GM12878 (cell line): ENCODE data around the gene NFE2L1. TPM values are rescaled to one million over a fixed set of nuclear protein-coding genes. Genes with fewer than 3 reads are reported as not detected.

ENCODE experiments used
- ATAC-seq: fragments of 200-7000 bp; cut with Tn5 transposase; 3 replicates; pipeline ENCODE4 v1.9.1; 2020; ENCODE audit warnings: mild to moderate bottlenecking, moderate library complexity
- BruUV-seq: library from RNA; stranded (reverse); fragments of 400-500 nt; replicated peaks from 2 replicates; lab custom pipeline; 2021; lab: Mats Ljungman, UMichigan
- CTCF ChIA-PET: fragments of 300-600 bp; sonication (Branson Sonifier 250); formaldehyde crosslinking; extraction: SDS; loops from one replicate; lab custom pipeline; 2021; ENCODE audit warnings: inconsistent platforms; lab: Yijun Ruan, JAX
- POLR2A ChIA-PET: fragments of 350-600 bp; formaldehyde crosslinking; extraction: SDS; loops from one replicate; lab custom pipeline; 2021; ENCODE audit warnings: inconsistent platforms; lab: Charles Lee
- RAD21 ChIA-PET: fragments of 300-600 bp; sonication (Branson Sonifier 250); formaldehyde crosslinking; loops from one replicate; lab custom pipeline; 2023; ENCODE audit warnings: antibody characterized with exemption; ENCODE audit not compliant: unreplicated experiment; lab: Charles Lee
- SMC1A ChIA-PET: fragments of 300-600 bp; sonication (Branson Sonifier 250); formaldehyde crosslinking; loops from one replicate; lab custom pipeline; 2023; ENCODE audit not compliant: unreplicated experiment, uncharacterized antibody; lab: Charles Lee
- DNase-seq: peaks from one replicate; pipeline ENCODE4 v3.0.0-alpha.2; 2011; ENCODE audit warnings: low read depth, low spot score
- FAIRE-seq: peaks from 3 replicates; lab custom pipeline; 2011; peaks lifted over from hg19 to GRCh38; lab: Jason Lieb, UNC
- H2AFZ ChIP-seq: 2 replicates; pipeline ENCODE4 v1.6.0; 2011; ENCODE audit warnings: low read depth, low read length, control low read depth; ENCODE audit not compliant: control insufficient read depth
- H3K27ac ChIP-seq: 2 replicates; pipeline ENCODE4 v1.5.1; 2011; ENCODE audit warnings: control low read depth; ENCODE audit not compliant: control insufficient read depth, insufficient read depth
- H3K27me3 ChIP-seq, 2 experiments: replicated peaks in 1 of 2; 2 replicates each; pipeline versions ENCODE4 v1.6.0 to v1.6.1; 2011; ENCODE audit warnings: low read length in 1 of 2; ENCODE audit not compliant: control insufficient read depth in 2 of 2, insufficient read depth in 2 of 2
- H3K36me3 ChIP-seq, 2 experiments: 2 replicates each; pipeline ENCODE4 v1.5.1; 2011; ENCODE audit warnings: low read length in 1 of 2; ENCODE audit not compliant: control insufficient read depth in 2 of 2, insufficient read depth in 2 of 2
- H3K4me1 ChIP-seq: 2 replicates; pipeline ENCODE4 v1.6.1; 2011; ENCODE audit warnings: mild to moderate bottlenecking, low read length, moderate library complexity, mixed read lengths; ENCODE audit not compliant: control insufficient read depth, insufficient read depth
- H3K4me2 ChIP-seq: 2 replicates; pipeline ENCODE4 v1.6.0; 2011; ENCODE audit warnings: control low read depth; ENCODE audit not compliant: control insufficient read depth, insufficient read depth
- H3K4me3 ChIP-seq: fragments of 200-600 bp; sonication (generic); 2 replicates; pipeline ENCODE4 v1.5.1; 2016
- H3K79me2 ChIP-seq: 2 replicates; pipeline ENCODE4 v1.6.0; 2011; ENCODE audit warnings: low read length; ENCODE audit not compliant: control insufficient read depth, insufficient read depth
- H3K9ac ChIP-seq: 2 replicates; pipeline ENCODE4 v1.8.0; 2011; ENCODE audit warnings: low read length, control low read depth, mixed read lengths; ENCODE audit not compliant: control insufficient read depth, insufficient read depth
- H3K9me3 ChIP-seq: replicated peaks from 3 replicates; pipeline ENCODE4 v1.5.1; 2011; ENCODE audit warnings: mild to moderate bottlenecking, low read length; ENCODE audit not compliant: control insufficient read depth, insufficient read depth
- H4K20me1 ChIP-seq: 2 replicates; pipeline ENCODE4 v1.6.0; 2011; ENCODE audit not compliant: control insufficient read depth, insufficient read depth
- BMI1 ChIP-seq: fragments of 450-650 bp; IDR thresholded peaks from 2 replicates; pipeline ENCODE4 v1.6.1; 2016; ENCODE audit warnings: mild to moderate bottlenecking, moderate library complexity, borderline replicate concordance
- EED ChIP-seq: sonication (generic); IDR thresholded peaks from 2 replicates; pipeline ENCODE4 v1.6.1; 2016; ENCODE audit warnings: antibody characterized with exemption, low read depth
- FOXK2 ChIP-seq: fragments of 450-650 bp; IDR thresholded peaks from 2 replicates; pipeline ENCODE4 v1.6.1; 2017; ENCODE audit warnings: mild to moderate bottlenecking, moderate library complexity
- GATAD2B ChIP-seq: fragments of 450-650 bp; conservative IDR thresholded peaks from 2 replicates; pipeline ENCODE4 v1.6.1; 2017; ENCODE audit warnings: low read depth, mild to moderate bottlenecking, moderate library complexity
- HDAC2 ChIP-seq: fragments of 200-600 bp; sonication (generic); IDR thresholded peaks from 2 replicates; pipeline ENCODE4 v1.6.1; 2017
- HDAC6 ChIP-seq: fragments of 200-600 bp; sonication (generic); IDR thresholded peaks from one replicate; pipeline ENCODE4 v1.8.0; 2017; ENCODE audit warnings: antibody characterized with exemption; ENCODE audit not compliant: unreplicated experiment
- MEF2A ChIP-seq: IDR thresholded peaks from 2 replicates; pipeline ENCODE4 v1.6.1; 2011; ENCODE audit warnings: low read depth, mild to moderate bottlenecking, low read length, moderate library complexity; ENCODE audit not compliant: insufficient read depth
- NFIC ChIP-seq: IDR thresholded peaks from 2 replicates; pipeline ENCODE4 v1.6.1; 2012; ENCODE audit warnings: low read depth, mild to moderate bottlenecking, inconsistent platforms, low read length, moderate library complexity
- NR2C1 ChIP-seq: fragments of 450-650 bp; IDR thresholded peaks from 2 replicates; pipeline ENCODE4 v1.6.1; 2017; ENCODE audit warnings: antibody characterized with exemption, mild to moderate bottlenecking, moderate library complexity
- RELA ChIP-seq: fragments of 450-650 bp; IDR thresholded peaks from 2 replicates; pipeline ENCODE4 v1.8.0; 2014; ENCODE audit warnings: borderline replicate concordance; ENCODE audit not compliant: partially characterized antibody
- SIN3A ChIP-seq: IDR thresholded peaks from 2 replicates; pipeline ENCODE4 v1.6.1; 2012; ENCODE audit warnings: low read depth, low read length, improper control_type of control experiment
- SMC3 ChIP-seq: IDR thresholded peaks from 2 replicates; pipeline ENCODE4 v1.6.1; 2011; ENCODE audit warnings: low read length, improper control_type of control experiment, borderline replicate concordance
- ZBED1 ChIP-seq: IDR thresholded peaks from 2 replicates; pipeline ENCODE4 v1.6.1; 2016; ENCODE audit warnings: borderline replicate concordance
- ZBTB40 ChIP-seq: fragments of 450-650 bp; IDR thresholded peaks from 2 replicates; pipeline ENCODE4 v1.6.1; 2016; ENCODE audit warnings: mild to moderate bottlenecking, moderate library complexity, borderline replicate concordance
- WGBS: methylation state at CpG from one replicate; pipeline ENCODE4 v1.1.6; 2016; ENCODE audit warnings: low lambda C conversion rate; ENCODE audit not compliant: insufficient replicate concordance, insufficient coverage; ENCODE audit errors: missing lambda C conversion rate; 5-methylcytosine and 5-hydroxymethylcytosine counted together
- in situ Hi-C: fragments of 300-500 bp; cut with MboI; formaldehyde crosslinking; loops from 9 replicates; pipeline ENCODE4 v1.14.3; 2018; ENCODE audit warnings: mixed read lengths
- intact Hi-C: fragments of 100-400 bp; cut with micrococcal nuclease; formaldehyde crosslinking; loops from one replicate; pipeline ENCODE4 v1.14.2; 2022; ENCODE audit not compliant: unreplicated experiment
- polyA plus RNA-seq, 11 experiments: library from polyadenylated mRNA; depleted of rRNA in 4 of 11; unstranded in 6 of 11; stranded (reverse) in 5 of 11; fragments of >200 nt; fragmentation: Nextera tagmentation in 4 of 11; fragmentation: Illumina TruSeq in 1 of 11; extraction: Ambion mirVana in 4 of 11; extraction: Trizol in 1 of 11; gene quantifications; 1 replicate in 1 of 11; 2 replicates in 10 of 11; pipeline versions ENCODE4 v1.2.1 to v1.2.3, GENCODE V29; 2011 to 2016; ENCODE audit warnings: inconsistent platforms in 2 of 11, missing spikeins in 2 of 11, low read depth in 1 of 11
- total RNA-seq, 4 experiments: library from RNA; depleted of rRNA in 3 of 4; stranded (reverse); fragments of >200 nt in 3 of 4; fragmentation: Illumina TruSeq in 1 of 4; extraction: Trizol in 1 of 4; gene quantifications; 2 replicates each; pipeline versions ENCODE4 v1.2.1 to v1.2.3, GENCODE V29; 2013 to 2021
- TF ChIP-seq, protein P1 (sequence below): fragments of 450-650 bp; conservative IDR thresholded peaks from 2 replicates; pipeline ENCODE4 v1.6.1; 2017; ENCODE audit warnings: mild to moderate bottlenecking, moderate library complexity

Gene NFE2L1
- total and polyA plus RNA-seq, 10 of the 15 experiments (the other 5 are each of a cell fraction or from before 2014, with no cell fraction given) = 3.8 to 104 (median 26.4) TPM

DNA sequence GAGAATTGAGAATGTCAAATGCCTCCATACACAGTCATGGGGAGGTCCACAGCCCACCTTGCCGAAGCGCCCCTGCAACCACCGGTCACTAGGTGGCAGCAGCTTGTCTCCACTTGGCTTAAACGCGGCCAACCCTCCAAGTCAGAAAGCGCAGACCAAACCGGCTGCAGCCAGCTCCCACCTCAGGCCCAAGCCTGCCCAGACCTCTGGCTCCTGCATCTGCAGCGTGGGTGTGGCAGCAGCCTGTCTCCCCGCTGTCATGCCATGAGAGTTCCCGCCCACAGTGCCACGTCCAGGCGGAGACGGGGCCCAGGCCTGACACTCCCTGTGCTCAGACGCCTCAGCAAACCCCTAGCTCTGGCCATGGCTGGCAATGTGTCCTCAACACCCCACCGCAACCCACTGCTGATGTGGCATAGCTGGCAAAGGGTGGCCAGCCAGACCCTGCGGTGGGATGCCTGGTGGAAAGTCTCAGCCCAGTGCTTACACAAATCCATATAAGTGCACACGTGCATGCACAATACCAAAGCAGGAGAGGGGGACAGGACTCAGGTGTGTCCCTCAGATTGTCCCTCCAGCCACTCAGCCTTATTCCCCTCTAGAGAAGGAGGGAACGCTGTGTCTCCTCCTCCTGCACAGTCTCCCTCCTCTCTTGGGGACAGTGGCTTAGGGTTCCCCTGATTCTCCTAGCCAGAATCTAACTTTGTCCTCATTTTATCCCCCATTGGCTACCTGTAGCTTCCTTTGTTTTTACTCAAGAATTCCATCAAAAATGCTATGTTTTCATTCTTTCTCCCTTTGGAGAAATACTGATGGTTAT lies 21.4 kb upstream of the NFE2L1 start (continued):
- TF ChIP-seq SMC3 (peak; percentile 92), RELA (no peak), EED (no peak), SIN3A (no peak)

- H3K9me3 ChIP-seq = no peaks in the 10 kb centered on the region
- no peak overlapping the region for H3K27ac ChIP-seq
- H3K79me2 ChIP-seq = no peaks in the 10 kb centered on the region
- intact Hi-C loops = loop anchor here (2.0 to 5.0 kb wide), 2 partner anchors 21 to 310 kb away; partner anchors contain the start of gene NFE2L1
- no peak overlapping the region for H2AFZ ChIP-seq
- DNase-seq (no peak), FAIRE-seq (no peak), ATAC-seq (no peak)
- H3K36me3 ChIP-seq = no peaks in the 10 kb centered on the region
- H3K4me3 ChIP-seq = no peak overlapping the region
- peaks cover 5% of the 10 kb centered on the region; the same call in 1 of the 2 replicates for H4K20me1 ChIP-seq
- ChIA-PET CTCF (interaction anchor here (0.5 to 7.9 kb wide), 29 partner anchors 8 to 591 kb away, joined by 3 to 176 read pairs (median 9); partner anchors contain the start of genes COPZ2, NFE2L1 and PNPO), SMC1A (interaction anchor here (1.0 to 7.4 kb wide), 17 partner anchors 8 to 850 kb away, joined by 3 to 100 read pairs (median 6); partner anchors contain the start of gene NFE2L1), RAD21 (interaction anchor here (0.8 to 5.1 kb wide), 14 partner anchors 9 to 566 kb away, joined by 3 to 117 read pairs (median 8); partner anchors contain the start of genes CDK5RAP3, COPZ2, HOXB5 and NFE2L1), POLR2A (interaction anchor here (0.6 to 3.7 kb wide), 8 partner anchors 9 to 78 kb away, joined by 3 to 29 read pairs (median 4); partner anchors contain the start of gene NFE2L1)
- H3K4me2 ChIP-seq = no peak overlapping the region
- no peak overlapping the region for H3K9ac ChIP-seq
- H3K4me1 ChIP-seq = peaks cover 27% of the 10 kb centered on the region
- 62% methylated on average over 12 of the region's 12 CpGs for WGBS
- no TSS peak for BruUV-seq
- in situ Hi-C loops = loop anchor here (5.0 kb wide), 2 partner anchors 40 to 110 kb away; no protein-coding TSS in a partner anchor
- H3K27me3 ChIP-seq = peaks cover 0 to 2% of the 10 kb centered on the region in 2 experiments; a peak in 1 of 4 replicates
- TF ChIP-seq, protein P1, sequence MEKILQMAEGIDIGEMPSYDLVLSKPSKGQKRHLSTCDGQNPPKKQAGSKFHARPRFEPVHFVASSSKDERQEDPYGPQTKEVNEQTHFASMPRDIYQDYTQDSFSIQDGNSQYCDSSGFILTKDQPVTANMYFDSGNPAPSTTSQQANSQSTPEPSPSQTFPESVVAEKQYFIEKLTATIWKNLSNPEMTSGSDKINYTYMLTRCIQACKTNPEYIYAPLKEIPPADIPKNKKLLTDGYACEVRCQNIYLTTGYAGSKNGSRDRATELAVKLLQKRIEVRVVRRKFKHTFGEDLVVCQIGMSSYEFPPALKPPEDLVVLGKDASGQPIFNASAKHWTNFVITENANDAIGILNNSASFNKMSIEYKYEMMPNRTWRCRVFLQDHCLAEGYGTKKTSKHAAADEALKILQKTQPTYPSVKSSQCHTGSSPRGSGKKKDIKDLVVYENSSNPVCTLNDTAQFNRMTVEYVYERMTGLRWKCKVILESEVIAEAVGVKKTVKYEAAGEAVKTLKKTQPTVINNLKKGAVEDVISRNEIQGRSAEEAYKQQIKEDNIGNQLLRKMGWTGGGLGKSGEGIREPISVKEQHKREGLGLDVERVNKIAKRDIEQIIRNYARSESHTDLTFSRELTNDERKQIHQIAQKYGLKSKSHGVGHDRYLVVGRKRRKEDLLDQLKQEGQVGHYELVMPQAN = no peak
- TF ChIP-seq FOXK2 = no peak
- TF ChIP-seq BMI1 = no peak
- TF ChIP-seq SIN3A = no peak
- no peak for TF ChIP-seq NFIC
- no peak for TF ChIP-seq NR2C1
- no peak for TF ChIP-seq ZBTB40
- TF ChIP-seq ZBED1 = no peak
- no peak for TF ChIP-seq GATAD2B
- no peak for TF ChIP-seq MEF2A
- no peak for TF ChIP-seq HDAC6
- no peak for TF ChIP-seq HDAC2
These were observed 20.7 kb upstream of the NFE2L1 start for GRCh38 chr17:48027322-48027981.
